Panc1 (cell line): ENCODE measurements around the gene GLCCI1. TPM values are rescaled to one million over a fixed set of nuclear protein-coding genes. Genes with fewer than 3 reads are reported as not detected.

ENCODE experiments used
- ATAC-seq: fragments of 200-7000 bp; cut with Tn5 transposase; 2 replicates; pipeline ENCODE4 v1.9.1; 2020; ENCODE audit warnings: mild to moderate bottlenecking, moderate library complexity
- BruUV-seq: library from RNA; stranded (reverse); fragments of 400-500 nt; replicated peaks from 2 replicates; lab custom pipeline; 2021; lab: Mats Ljungman, UMichigan
- CTCF ChIA-PET: fragments of 300-600 bp; sonication (Branson Sonifier 250); formaldehyde crosslinking; loops from one replicate; lab custom pipeline; 2022; ENCODE audit warnings: antibody characterized with exemption; lab: Charles Lee
- POLR2A ChIA-PET: fragments of 300-600 bp; sonication (Branson Sonifier 250); formaldehyde crosslinking; loops from one replicate; lab custom pipeline; 2022; ENCODE audit warnings: antibody characterized with exemption; lab: Charles Lee
- DNase-seq: peaks from one replicate; pipeline ENCODE4 v3.0.0-alpha.2; 2010; ENCODE audit warnings: low read depth, low spot score
- H3K27ac ChIP-seq: 2 replicates; pipeline ENCODE4 v1.5.1; 2011; ENCODE audit warnings: mild to moderate bottlenecking, low read length, inconsistent platforms
- H3K27me3 ChIP-seq: fragments of 200-500 bp; sonication (Bioruptor generic); 2 replicates; pipeline ENCODE4 v1.6.0; 2014; ENCODE audit warnings: low read length, inconsistent platforms; ENCODE audit not compliant: control insufficient read depth, insufficient read depth
- H3K36me3 ChIP-seq: fragments of 200-500 bp; sonication (Bioruptor generic); 2 replicates; pipeline ENCODE4 v1.5.1; 2014; ENCODE audit warnings: inconsistent platforms, mild to moderate bottlenecking, low read length, moderate library complexity; ENCODE audit not compliant: control insufficient read depth, insufficient read depth
- H3K4me1 ChIP-seq: 2 replicates; pipeline ENCODE4 v1.5.1; 2011; ENCODE audit warnings: inconsistent platforms, mild to moderate bottlenecking, low read length, moderate library complexity; ENCODE audit not compliant: control insufficient read depth, insufficient read depth
- H3K4me3 ChIP-seq, 2 experiments: 2 replicates each; pipeline ENCODE4 v1.5.1; 2011 to 2012; ENCODE audit warnings: low read depth in 2 of 2, low read length in 2 of 2, mild to moderate bottlenecking in 2 of 2, inconsistent platforms in 1 of 2, moderate library complexity in 1 of 2
- H3K9me3 ChIP-seq: fragments of 200-500 bp; sonication (Bioruptor generic); 2 replicates; pipeline ENCODE4 v1.5.1; 2014; ENCODE audit warnings: low read depth, mild to moderate bottlenecking, inconsistent platforms, low read length, moderate library complexity; ENCODE audit not compliant: control insufficient read depth, insufficient read depth
- POLR2AphosphoS5 ChIP-seq: IDR thresholded peaks from 2 replicates; pipeline ENCODE4 v1.6.1; 2012; ENCODE audit warnings: mild to moderate bottlenecking, low read depth, low read length, moderate library complexity
- SIN3A ChIP-seq: IDR thresholded peaks from 2 replicates; pipeline ENCODE4 v1.6.1; 2012; ENCODE audit warnings: low read depth, mild to moderate bottlenecking, low read length, moderate library complexity, borderline replicate concordance; ENCODE audit not compliant: insufficient read depth
- TCF7L2 ChIP-seq: IDR thresholded peaks from 2 replicates; pipeline ENCODE4 v1.6.1; 2011; ENCODE audit warnings: mild to moderate bottlenecking, low read depth, low read length, inconsistent platforms
- in situ Hi-C: cut with HindIII; loops from 2 replicates; pipeline ENCODE4 v1.10.0; 2016; ENCODE audit warnings: low sequenced_read_pairs, low pct_unique_long_range_greater_than_20kb
- intact Hi-C: fragments of 100-400 bp; cut with micrococcal nuclease; formaldehyde crosslinking; loops from one replicate; pipeline ENCODE4 v1.10.0; 2022; ENCODE audit not compliant: unreplicated experiment
- total RNA-seq: library from RNA; stranded (reverse); gene quantifications from one replicate; pipeline ENCODE4 v1.2.1, GENCODE V29; 2021; ENCODE audit not compliant: unreplicated experiment
- TF ChIP-seq, protein P1 (sequence below), 2 experiments: IDR thresholded peaks; 2 replicates each; pipeline ENCODE4 v1.6.1; 2011 to 2012; ENCODE audit warnings: low read depth in 2 of 2, control low read depth in 1 of 2, low read length in 1 of 2, mild to moderate bottlenecking in 1 of 2, moderate library complexity in 1 of 2; ENCODE audit not compliant: insufficient read depth in 1 of 2
- TF ChIP-seq, protein P2 (sequence below): fragments of 450-650 bp; IDR thresholded peaks from 2 replicates; pipeline ENCODE4 v1.5.1; 2017; ENCODE audit warnings: mild to moderate bottlenecking

Gene GLCCI1
- total RNA-seq, 1 experiment from 2014 or later, result 36.4 TPM

DNA sequence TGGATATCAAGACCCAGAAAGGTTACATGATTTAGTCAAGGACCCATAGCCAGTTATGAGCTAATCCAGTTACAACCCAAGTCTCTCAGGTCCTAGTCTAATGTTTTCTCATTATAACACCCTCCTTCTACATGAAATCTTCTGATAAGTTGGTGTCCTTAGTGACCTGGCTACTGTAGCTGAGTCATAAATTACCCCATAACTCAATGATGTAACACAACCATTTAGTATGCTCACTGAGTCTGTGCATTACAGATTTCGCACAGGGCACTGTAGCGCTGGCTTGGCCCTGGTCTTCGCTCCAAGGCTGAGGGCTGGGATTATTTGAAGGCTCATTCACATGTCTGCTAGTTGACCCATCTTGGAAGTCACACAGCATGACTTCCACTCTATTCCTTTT is 36.0 kb upstream of the GLCCI1 start:
- no TSS peak for BruUV-seq
- Histone ChIP-seq H3K27me3 (no peaks in the 10 kb centered on the region; the same call in 1 of the 2 replicates), H3K36me3 (no peaks in the 10 kb centered on the region), H3K9me3 (no peaks in the 10 kb centered on the region), H3K4me1 (no peaks in the 10 kb centered on the region), H3K4me3 (no peak overlapping the region), H3K27ac (no peak overlapping the region)
- TF ChIP-seq, protein P1, sequence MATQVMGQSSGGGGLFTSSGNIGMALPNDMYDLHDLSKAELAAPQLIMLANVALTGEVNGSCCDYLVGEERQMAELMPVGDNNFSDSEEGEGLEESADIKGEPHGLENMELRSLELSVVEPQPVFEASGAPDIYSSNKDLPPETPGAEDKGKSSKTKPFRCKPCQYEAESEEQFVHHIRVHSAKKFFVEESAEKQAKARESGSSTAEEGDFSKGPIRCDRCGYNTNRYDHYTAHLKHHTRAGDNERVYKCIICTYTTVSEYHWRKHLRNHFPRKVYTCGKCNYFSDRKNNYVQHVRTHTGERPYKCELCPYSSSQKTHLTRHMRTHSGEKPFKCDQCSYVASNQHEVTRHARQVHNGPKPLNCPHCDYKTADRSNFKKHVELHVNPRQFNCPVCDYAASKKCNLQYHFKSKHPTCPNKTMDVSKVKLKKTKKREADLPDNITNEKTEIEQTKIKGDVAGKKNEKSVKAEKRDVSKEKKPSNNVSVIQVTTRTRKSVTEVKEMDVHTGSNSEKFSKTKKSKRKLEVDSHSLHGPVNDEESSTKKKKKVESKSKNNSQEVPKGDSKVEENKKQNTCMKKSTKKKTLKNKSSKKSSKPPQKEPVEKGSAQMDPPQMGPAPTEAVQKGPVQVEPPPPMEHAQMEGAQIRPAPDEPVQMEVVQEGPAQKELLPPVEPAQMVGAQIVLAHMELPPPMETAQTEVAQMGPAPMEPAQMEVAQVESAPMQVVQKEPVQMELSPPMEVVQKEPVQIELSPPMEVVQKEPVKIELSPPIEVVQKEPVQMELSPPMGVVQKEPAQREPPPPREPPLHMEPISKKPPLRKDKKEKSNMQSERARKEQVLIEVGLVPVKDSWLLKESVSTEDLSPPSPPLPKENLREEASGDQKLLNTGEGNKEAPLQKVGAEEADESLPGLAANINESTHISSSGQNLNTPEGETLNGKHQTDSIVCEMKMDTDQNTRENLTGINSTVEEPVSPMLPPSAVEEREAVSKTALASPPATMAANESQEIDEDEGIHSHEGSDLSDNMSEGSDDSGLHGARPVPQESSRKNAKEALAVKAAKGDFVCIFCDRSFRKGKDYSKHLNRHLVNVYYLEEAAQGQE (IDR thresholded peaks at IDR 0.05; ENCODE audit: insufficient read depth in 1 of 2, low read depth in 2 of 2, low read length in 1 of 2), result no peak
- TF ChIP-seq, protein P2, sequence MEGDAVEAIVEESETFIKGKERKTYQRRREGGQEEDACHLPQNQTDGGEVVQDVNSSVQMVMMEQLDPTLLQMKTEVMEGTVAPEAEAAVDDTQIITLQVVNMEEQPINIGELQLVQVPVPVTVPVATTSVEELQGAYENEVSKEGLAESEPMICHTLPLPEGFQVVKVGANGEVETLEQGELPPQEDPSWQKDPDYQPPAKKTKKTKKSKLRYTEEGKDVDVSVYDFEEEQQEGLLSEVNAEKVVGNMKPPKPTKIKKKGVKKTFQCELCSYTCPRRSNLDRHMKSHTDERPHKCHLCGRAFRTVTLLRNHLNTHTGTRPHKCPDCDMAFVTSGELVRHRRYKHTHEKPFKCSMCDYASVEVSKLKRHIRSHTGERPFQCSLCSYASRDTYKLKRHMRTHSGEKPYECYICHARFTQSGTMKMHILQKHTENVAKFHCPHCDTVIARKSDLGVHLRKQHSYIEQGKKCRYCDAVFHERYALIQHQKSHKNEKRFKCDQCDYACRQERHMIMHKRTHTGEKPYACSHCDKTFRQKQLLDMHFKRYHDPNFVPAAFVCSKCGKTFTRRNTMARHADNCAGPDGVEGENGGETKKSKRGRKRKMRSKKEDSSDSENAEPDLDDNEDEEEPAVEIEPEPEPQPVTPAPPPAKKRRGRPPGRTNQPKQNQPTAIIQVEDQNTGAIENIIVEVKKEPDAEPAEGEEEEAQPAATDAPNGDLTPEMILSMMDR, result no peak
- TF ChIP-seq TCF7L2, result no peak
- DNase-seq, result no peak
- in situ Hi-C loops, result no loop called here
- ChIA-PET CTCF (no interaction called here), POLR2A (no interaction called here)
- ATAC-seq, result no peak
- intact Hi-C loops, result no loop called here

DNA sequence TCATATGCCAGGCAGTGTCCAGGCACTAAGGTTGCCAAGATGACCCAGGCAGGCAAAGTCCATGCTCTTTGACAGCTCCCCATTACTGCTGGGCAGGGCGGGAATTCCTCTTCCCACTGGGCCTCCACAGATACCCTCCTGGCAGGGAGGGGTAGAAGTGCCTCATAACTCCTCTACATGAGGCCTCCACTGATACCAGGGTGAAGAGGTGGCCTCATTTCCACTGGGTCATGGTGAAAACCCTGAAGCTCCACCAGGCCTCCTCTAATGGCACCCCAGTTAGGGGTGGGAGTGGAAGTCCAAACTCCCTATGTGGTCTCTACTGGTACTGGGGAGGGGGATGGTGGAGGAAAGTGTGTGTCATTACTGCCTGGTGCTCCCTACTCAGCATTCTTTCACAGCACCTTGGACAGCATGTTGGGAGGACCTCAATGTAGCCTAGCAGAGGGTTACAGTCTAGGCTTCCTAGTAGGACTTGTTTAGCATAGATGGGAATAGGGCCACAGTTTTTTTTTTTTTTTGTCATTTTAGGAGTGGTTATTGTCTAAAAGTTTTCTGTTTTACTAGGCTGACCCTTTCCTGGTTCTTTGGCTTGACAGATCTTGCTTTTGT is 34.6 kb upstream of the GLCCI1 start:
- no TSS peak for BruUV-seq
- Histone ChIP-seq H3K4me3 (no peak overlapping the region), H3K27me3 (no peaks in the 10 kb centered on the region; the same call in 1 of the 2 replicates), H3K9me3 (no peaks in the 10 kb centered on the region), H3K4me1 (no peaks in the 10 kb centered on the region), H3K36me3 (no peaks in the 10 kb centered on the region), H3K27ac (no peak overlapping the region)
- ChIA-PET POLR2A (no interaction called here), CTCF (interaction anchor here (0.6 kb wide), 1 partner anchor 199 kb away, joined by 9 read pairs; no protein-coding TSS in a partner anchor)
- DNase-seq (no peak), ATAC-seq (no peak)
- TF ChIP-seq SIN3A (no peak), TCF7L2 (no peak), POLR2AphosphoS5 (no peak)
- TF ChIP-seq, protein P2, result no peak
- TF ChIP-seq, protein P1 (IDR thresholded peaks at IDR 0.05; ENCODE audit: insufficient read depth in 1 of 2, low read depth in 2 of 2, low read length in 1 of 2), result no peak
- in situ Hi-C loops, result no loop called here
- intact Hi-C loops, result no loop called here
